Bronchial epithelial cell (primary cell): ENCODE data around the gene SAMD3. TPM values are rescaled to one million over a fixed set of nuclear protein-coding genes. Genes with fewer than 3 reads are reported as not detected.
"Not testable (repeated sequence)": the region's sequence is repeated elsewhere in the genome, so short reads cannot be mapped to it uniquely, and the experiment has no call there.

Experiments used
- DNase-seq: peaks from one replicate; pipeline ENCODE4 v3.0.0-alpha.2; 2010; ENCODE audit warnings: low read depth
- FAIRE-seq: peaks from 2 replicates; lab custom pipeline; 2011; peaks lifted over from hg19 to GRCh38; lab: Jason Lieb, UNC
- H3K27me3 ChIP-seq: 2 replicates; pipeline ENCODE4 v1.5.1; 2011; ENCODE audit warnings: low read length; ENCODE audit not compliant: control insufficient read depth, insufficient read depth
- H3K36me3 ChIP-seq: 2 replicates; pipeline ENCODE4 v1.5.1; 2011; ENCODE audit warnings: low read length; ENCODE audit not compliant: control insufficient read depth, insufficient read depth
- H3K4me3 ChIP-seq: 2 replicates; pipeline ENCODE4 v1.5.1; 2011; ENCODE audit warnings: mild to moderate bottlenecking, low read depth, low read length, control low read depth
- CTCF ChIP-seq: IDR thresholded peaks from 2 replicates; pipeline ENCODE4 v1.5.1; 2011; ENCODE audit warnings: mild to moderate bottlenecking, moderate library complexity, low read length, control low read depth, inconsistent platforms; ENCODE audit not compliant: insufficient read depth, severe bottlenecking
- total RNA-seq: library from RNA; depleted of rRNA; stranded (reverse); fragments of >200 nt; gene quantifications from 2 replicates; pipeline ENCODE4 v1.2.1, GENCODE V29; 2014

Gene SAMD3
- total RNA-seq, 1 donor from 2014 or later = not detected

GRCh38 chr6:130158548-130158947 is 64.2 kb downstream of the SAMD3 start:
- no peak for TF ChIP-seq CTCF
- FAIRE-seq (no peak), DNase-seq (no peak)
- Histone ChIP-seq H3K4me3 (no peak overlapping the region), H3K36me3 (no peaks in the 10 kb centered on the region), H3K27me3 (no peaks in the 10 kb centered on the region)

GRCh38 chr6:130158056-130158455 is 64.7 kb downstream of the SAMD3 start:
- no peak overlapping the region for H3K4me3 ChIP-seq
- no peaks in the 10 kb centered on the region for H3K36me3 ChIP-seq
- DNase-seq (no peak), FAIRE-seq (no peak)
- H3K27me3 ChIP-seq = no peaks in the 10 kb centered on the region
- TF ChIP-seq CTCF = no peak

GRCh38 chr6:130156908-130157307 is 65.8 kb downstream of the SAMD3 start:
- TF ChIP-seq CTCF = no peak
- no peak for DNase-seq
- no peak for FAIRE-seq
- Histone ChIP-seq H3K36me3 (no peaks in the 10 kb centered on the region), H3K4me3 (no peak overlapping the region), H3K27me3 (no peaks in the 10 kb centered on the region)

- no peak for TF ChIP-seq CTCF
- Histone ChIP-seq H3K4me3 (no peak overlapping the region), H3K27me3 (no peaks in the 10 kb centered on the region), H3K36me3 (no peaks in the 10 kb centered on the region)
- no peak for DNase-seq
- no peak for FAIRE-seq
Measured at GRCh38 chr6:130152908-130153510, 69.7 kb downstream of the SAMD3 start.

- DNase-seq (no peak), FAIRE-seq (no peak)
- no peak for TF ChIP-seq CTCF
- no peaks in the 10 kb centered on the region for H3K27me3 ChIP-seq
- H3K36me3 ChIP-seq = no peaks in the 10 kb centered on the region
- no peak overlapping the region for H3K4me3 ChIP-seq
Measured at GRCh38 chr6:130150906-130151305, 71.8 kb downstream of the SAMD3 start.

GRCh38 chr6:130149016-130149415 is 73.7 kb downstream of the SAMD3 start:
- not testable (repeated sequence) for H3K4me3 ChIP-seq, FAIRE-seq

More at GRCh38 chr6:130149016-130149415, 73.7 kb downstream of the SAMD3 start:
- not testable (repeated sequence) for H3K27me3 ChIP-seq, DNase-seq, H3K36me3 ChIP-seq
